Stimulated activated CD4-positive, alpha-beta T cell treated with anti-CD3 and anti-CD28 coated beads, Interleukin-15, amount 100 ng/mL, for 48 hours (primary cell): ENCODE measurements around the gene TRRAP.
"Not testable (repeated sequence)": the region's sequence is repeated elsewhere in the genome, so short reads cannot be mapped to it uniquely, and the experiment has no call there.

ENCODE experiments used
- DNase-seq, 2 donors: peaks; one replicate each; pipeline ENCODE4 v3.0.0-alpha.2; 2020; ENCODE audit warnings: low read depth in 2 of 2

Gene TRRAP

DNA sequence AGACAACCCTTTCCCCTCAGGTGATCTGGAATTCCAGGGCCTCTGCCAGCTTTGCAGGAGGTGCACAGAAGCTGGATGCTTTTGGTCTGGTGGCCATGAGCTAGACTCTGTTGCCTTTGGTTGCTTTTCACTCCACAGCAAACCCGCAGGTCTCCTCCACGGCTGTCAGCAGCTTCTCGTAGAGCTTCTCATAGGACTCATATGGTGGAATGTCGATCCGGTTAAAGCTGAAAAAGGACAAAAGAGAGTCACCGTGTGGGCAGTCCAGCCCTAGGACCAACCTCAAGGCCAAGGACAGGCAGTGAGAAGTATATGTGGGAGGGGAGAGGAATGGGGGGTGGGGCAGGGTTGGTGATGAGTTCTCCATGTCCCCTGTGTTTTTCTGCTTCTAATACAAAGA, 152.1 kb downstream of the TRRAP start:
- no peak for DNase-seq

DNA sequence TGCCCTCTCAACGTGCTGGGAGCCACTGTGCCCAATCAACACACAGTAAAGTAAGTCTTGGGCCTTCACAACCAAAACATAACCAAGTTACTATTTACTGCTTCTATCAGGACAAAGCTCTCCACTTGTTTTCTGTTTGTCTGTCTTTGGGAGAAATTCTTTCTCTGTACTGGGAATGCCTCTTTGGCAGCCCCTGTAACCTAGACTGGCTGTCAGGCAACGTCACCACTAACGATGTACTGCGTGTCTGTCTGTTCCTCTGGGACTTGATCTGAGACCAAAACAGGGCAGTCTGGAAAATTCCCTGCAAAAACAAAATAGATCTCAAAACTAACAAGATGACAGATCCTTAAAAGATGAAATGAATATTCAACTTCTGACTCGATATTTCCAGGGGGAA, 152.6 kb downstream of the TRRAP start:
- DNase-seq = no peak

DNA sequence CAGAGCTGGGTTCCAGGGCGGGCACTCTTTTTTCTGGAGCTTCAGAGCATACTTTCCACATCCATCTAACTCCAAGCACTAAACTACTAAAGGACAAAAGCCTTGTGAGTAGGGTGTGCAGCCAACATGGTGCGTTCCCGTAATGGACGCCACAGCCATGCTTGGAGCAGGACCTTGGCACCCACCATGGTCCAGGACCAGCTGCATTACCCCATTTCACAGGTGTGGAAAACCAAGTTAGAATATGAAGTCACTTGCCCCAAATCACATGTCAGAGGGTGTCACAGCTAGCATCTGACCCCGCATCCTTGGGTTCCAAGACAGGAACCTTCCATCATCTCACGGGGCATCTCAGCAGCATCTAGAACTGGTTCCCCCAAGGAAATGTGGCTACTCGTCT, 153.2 kb downstream of the TRRAP start:
- DNase-seq = no peak

DNA sequence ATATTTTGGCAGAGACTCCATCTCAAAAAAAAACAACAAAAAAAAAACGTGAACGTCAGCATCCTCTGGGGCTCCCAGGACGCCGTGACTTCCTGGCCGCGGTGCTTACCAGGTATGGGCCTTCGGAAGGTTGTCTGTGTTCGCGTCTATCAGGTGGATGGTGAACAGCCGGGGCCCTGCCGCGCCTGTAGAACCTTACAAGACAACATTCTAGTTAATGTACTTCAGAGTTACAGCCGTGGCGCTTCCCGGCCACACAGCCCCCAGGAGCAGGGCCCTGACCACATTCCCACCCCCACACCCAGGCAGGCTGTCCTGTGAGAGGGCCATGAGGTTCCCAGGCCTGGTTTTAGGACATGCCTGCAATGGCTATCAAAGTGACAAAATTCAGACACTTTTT, 154.6 kb downstream of the TRRAP start:
- no peak for DNase-seq

DNA sequence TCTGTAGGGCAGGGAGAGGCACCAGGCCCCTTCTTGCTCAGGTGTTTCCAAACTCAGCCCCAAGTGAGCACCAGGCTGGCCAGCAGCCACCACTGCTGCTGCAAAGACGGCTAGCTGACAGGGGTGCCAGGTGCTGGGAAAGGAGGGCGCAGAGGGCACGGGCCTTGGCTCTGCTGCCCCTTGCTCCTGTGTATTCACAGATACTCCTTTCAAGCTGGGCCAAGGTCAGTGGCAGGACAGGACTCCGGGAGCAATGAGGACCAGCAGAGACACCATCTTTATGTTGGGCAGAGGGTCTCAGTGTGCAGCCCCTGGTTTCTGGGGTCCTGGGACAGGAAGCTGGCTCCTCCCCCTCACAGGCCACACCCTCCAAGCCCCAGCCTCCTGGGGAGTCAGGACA, 155.4 kb downstream of the TRRAP start:
- no peak for DNase-seq

DNA sequence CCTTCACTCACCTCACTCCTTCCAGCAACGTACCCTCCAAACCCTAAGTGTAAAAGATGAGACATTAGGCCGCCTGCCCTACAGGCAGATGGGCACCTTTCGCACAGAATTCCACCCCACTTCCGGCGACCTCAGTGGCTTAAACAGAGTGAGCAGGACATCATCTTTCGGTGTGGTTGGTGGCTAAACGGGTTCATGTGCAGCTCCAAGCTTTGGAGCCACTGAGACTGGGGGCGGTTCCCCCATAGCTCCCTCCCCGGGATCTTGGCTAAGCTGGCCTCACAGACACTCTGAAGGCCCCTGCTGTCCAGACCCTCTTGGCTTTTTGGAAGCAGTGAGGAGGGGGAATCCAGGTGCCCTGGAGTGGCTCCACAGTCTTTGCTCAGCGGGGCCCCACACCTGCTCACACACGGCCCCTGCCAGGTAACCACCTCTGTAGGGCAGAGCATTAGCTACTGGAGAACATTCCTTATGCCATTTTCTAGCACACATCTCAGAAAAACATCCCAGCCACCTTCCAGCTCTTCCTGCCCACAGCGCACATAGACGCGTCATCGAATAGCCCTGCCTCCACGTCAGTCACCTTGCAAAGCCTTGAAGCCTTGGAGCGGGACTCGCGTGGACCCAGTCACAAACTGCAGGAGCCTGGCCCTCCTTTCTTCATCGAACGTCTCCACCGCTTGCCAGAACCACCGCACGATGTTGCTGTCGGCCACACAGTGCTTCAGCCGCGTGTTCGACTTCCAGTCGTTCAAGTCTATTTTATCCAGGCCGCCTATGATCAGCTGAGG, 156.8 kb downstream of the TRRAP start:
- DNase-seq = no peak

DNA sequence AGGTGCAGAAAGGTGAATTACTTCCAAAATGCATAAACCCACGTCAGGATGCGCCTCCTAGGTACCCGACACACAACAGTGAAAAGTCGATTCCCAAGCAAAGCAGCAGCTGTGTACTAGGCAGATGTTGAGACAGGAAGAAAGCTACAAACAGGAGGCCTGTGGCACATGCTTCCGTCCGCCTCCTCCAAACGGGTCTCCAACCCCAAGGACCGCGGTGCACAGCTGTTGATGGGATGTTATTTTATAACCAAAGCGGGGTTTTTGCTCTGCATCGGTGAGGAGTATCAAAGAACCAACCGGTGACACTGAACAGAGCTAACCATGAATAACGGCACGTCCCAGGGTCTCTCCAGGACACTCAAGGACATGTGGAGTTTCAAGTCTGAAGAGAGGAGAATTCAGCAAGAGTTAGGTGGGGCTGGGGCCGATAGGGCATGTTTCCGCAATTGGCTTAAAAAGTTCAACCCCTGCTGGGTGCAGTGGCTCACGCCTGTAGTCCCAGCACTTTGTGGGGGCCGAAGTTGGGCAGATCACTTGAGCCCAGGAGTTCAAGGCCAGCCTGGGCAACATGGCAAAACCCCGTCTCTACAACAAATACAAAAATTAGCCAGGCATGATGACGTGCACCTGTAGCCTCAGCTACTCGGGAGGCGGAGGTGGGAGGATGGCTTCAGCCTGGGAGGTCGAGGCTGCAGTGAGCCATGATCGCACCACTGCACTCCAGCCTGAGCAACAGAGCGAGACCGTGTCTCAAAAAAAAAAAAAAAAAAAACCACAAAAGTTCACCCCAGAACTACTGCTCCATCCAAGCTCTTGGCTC, 157.6 kb downstream of the TRRAP start:
- DNase-seq = no peak

DNA sequence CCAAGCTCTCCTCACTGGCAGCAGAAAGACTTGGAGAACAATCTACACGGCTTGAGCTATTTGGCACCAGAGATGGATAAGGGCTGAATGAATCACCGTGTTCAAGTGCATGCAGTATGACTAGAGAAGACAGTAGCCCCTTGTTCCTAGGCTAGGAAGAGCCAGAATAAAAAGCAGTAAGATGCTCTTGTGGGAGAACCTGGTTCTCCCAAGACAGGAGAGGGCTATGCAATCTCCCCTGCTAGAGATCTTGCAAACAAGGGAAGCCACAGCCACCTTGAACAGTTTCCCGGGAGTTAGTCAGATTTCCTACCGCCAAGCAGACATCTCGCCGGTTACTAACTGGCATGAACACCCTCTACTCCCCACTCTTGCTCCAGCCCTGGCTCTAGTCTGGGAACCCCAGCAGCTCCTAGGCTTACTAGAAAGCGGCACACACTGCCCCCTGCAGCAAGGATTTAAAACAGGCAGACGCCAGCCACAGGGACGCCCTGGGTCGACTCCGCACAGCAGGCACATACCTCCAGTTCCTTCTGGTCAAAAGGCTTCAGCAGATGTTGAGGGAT, 158.3 kb downstream of the TRRAP start:
- no peak for DNase-seq

DNA sequence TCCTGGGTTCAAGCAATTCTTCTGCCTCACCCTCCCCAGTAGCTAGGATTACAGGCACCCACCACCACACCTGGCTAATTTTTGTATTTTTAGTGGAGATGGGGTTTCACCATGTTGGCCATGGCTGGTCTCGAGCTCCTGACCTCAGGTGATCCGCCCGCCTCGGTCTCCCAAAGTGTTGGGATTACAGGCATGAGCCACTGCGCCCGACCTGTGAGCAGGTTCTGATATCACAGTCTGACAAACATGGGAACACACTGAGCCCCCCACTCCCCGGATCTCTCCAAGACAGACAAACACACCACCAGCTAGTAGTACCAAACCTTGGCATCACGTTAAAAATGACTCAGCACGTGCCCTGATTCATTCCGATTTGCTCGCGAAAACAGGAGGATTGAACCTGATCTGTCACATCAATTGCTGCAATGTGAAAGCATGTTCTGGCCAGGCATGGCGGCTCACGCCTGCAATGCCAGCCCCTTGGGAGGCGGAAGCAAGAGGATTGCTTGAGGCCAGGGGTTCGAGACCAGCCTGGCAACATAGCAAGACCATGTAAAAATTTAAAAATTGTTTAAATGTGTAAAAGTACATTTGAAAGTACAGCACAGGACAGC, 159.1 kb downstream of the TRRAP start:
- DNase-seq = no peak

DNA sequence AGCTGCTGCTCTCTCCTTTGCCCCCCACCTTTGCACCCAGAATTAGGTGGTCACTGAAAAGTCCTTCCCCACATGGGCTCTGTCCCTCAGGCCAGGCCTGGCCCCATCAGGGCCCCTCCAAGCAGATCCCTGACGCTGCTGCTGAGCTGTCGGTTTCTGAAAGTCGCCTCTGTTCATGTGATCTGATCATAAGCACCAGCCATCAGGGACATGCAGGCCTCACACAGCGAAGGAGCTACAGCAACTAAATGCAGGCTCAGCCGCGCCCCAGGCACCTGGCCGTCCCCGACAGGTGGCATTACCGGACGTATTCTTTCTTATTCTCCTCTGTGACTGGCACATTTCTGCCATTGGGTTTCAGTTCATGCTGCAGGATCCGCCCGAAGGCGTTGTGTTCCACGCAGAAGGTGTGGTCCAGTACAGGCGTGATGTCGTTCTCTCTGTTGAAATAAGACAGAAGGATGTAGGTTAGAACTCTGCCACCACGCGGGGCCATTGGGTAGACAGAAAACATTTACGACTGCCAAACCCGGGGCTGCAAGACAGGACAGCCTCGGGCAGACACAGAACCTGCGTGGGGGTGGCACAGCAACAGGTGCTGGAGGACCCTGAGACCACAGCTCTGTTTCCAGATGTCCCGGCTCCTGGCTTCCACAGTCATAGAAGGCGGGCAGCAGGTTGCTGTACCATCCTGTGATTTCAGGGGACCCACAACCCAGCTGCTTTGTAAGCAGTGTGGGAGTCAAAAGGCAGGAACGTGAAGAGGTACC, 159.9 kb downstream of the TRRAP start:
- no peak for DNase-seq

DNA sequence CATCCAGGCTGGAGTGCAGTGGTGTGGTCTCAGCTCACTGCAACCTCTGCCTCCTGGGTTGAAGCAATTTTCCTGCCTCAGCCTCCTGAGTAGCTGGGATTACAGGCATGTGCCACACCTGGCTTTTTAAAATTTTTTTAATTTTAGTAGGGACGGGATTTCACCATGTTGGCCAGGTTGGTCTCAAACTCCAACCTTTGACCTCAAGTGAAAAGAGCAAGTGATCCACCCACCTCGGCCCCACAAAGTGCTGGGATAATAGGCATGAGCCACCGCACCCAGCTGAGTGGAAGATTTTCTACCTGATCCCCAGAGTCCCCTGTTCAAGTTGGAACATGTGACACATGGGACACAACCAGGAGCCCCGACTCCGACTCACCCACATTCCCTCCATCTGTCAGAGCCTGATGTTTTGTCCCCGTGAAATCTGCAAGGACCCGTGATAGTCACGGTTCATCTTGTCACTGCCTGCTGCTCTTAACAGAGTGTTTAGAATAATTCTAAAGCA, 161.1 kb downstream of the TRRAP start:
- DNase-seq = no peak

DNA sequence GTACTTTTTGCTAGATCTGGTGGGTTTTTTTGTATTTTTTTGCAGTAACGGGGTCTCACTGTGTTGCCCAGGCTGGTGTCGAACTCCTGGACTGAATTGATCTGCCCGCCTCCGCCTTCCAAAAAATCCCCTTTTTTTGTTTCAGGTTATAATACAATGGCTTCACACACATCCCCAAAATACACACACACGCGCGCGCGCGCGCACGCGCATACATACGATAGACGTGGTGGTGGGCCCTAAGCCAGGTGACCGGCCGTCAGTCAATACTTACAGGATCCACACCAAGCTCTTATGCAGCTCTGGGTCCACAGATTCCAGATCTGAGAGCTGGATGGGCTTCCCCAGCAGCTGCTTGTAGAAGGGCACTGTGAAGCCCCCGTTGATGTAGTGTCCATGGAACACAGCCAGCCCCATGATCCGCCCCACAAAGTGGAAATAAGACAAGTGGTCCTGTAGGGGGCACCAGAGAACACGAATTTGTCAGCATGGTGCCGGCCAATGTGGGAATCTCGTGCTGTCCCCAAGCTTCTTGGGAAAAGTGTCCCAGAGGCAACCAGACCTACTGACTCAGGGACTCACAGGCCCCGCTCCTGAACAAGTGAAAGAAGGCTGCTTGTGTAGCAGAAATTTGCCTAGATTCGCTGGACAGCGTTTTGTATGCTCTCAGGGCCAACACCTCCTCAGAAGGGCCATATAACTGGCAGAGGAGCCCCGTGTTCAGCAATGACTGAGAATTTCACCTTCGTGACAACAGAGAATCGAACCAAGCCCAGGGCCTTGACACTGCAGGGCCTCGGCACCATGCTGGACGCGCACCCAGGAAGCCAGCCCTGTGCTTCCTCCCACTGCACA, 162.0 kb downstream of the TRRAP start:
- peak; percentile 22 to 50 for DNase-seq

DNA sequence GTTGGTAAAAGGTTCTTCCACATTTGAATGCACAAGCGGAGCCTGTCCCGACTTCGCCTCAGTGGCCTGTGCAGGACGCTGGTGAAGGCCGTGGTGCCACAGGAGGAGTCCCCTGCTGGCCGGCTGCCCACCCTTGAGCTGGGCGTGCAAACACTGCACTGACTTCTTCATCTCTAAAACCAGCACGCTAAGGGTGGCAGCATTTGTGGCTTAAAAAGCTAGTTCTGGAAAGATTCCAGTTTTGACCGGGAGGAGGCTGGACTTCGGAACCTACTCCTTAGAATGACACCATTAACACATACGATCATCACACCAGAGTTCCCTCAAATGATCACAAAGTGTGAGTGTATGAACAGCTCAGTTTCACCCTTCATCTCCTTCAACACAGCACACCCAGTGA, 163.2 kb downstream of the TRRAP start:
- DNase-seq = no peak

DNA sequence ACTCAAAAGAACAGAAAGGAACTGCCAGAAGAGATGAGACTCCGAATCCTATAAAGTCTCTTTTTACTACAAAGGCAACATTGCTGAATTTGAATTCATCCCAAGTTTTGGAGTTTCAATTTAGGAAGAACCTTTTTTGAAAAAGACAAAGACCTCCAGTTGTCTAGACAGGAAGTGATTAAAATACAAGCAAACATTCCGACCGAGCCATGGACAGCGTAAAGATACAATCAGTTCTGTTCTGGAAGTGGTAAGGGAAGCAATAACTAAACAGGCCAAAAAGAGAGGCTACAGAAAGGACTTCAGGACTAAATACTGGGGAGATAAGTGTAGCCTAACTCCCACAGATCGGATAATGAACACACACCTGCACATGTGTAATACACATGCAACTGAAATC, 164.6 kb downstream of the TRRAP start:
- DNase-seq = no peak

DNA sequence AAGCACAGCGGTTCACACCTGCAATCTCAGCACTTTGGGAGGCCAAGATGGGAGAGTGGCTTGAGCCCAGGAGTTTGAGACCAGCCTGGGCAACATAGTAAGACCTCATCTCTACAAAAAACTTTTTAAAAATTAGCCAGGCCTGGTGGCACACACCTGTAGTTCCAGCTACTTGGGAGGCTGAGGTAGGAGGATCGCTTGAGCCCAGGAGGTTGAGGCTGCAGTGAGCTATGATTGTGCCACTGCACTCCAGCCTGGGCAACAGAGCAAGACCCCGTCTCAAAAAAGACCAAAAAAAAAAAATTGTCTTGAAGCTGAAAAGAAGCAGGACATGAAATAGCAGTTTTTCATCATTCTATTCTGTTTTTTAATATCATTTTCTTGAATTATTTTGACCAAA, 166.5 kb downstream of the TRRAP start:
- DNase-seq = not testable (repeated sequence)

DNA sequence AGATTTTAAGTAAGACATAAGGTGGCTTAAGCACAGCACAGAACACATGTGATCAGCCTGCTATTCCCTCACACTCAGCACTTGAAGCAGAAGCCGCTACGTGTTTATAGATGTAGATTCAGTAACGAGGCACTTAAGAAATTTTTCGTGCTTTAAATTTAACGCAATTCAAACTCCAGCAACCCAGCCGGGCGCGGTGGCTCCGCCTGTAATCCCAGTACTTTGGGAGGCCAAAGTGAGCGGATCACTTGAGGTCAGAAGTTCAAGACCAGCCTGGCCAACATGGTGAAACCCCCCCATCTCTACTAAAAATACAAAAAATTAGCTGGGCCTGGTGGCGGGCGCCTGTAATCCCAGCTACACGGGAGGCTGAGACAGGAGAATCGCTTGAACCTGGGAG, 167.9 kb downstream of the TRRAP start:
- not testable (repeated sequence) for DNase-seq

DNA sequence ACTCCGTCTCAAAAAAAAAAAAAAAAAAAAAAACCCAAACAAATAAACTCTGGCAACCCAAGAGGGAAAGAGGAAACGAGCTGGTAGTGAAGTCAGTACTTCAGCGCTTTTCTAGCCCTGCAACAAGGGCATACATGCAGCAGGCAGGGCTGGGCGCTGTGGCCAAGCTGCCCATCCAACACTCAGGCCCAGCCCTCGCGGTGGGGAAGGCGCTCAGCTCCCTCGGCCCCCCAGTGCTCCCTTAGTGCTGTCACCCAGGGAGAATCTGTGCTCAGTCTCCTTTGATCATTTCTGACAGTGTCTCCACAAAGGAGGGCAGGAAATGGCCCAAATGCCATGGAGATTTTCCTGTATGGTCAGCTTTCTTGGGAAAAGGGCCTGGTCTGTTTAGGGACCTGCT, 168.4 kb downstream of the TRRAP start:
- DNase-seq = no peak

DNA sequence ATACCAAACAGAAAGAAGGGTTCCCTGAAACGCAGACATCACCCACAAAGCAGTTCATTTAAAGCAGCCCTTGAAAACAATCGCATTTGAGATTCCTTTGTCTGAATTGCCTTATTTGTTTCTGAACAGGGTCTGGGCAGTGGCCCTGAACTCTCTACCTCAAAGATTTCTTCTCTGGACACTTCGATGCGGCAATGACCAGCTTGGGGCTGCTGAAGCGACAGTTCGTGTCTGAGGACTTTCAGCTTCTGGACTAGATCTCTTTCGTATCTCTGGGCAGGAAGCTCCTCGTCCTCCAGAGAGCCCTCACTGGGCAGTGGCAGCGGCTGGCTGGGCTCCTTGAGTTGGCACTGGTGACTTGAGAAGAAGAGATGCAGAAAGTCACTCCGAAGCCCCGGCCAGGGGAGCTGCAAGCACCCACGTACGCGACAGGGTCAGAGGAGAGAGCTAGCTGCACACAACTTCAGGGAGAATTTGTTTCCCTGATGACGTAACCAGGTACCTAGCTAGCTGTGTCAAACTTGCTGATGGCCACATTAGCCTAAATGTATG, 169.3 kb downstream of the TRRAP start:
- DNase-seq = no peak

DNA sequence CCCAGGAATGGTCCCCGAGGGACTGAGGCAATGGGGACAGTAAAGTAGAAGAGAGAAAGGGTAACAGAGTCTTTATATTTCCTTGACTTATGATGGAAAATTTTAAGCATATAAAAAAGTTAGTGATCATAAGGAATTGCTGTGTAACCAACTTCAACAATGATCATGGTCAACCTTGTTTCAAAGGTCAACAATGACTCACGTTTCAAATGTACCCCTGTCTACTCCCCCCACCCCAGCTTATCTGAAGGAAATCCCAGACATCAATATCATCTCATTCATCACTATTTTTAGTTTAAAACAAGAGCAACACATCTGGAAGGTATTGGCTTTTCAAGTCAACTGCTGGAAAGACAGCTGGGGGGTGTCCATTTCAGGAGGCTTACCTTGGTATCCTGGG, 172.6 kb downstream of the TRRAP start:
- DNase-seq = no peak

DNA sequence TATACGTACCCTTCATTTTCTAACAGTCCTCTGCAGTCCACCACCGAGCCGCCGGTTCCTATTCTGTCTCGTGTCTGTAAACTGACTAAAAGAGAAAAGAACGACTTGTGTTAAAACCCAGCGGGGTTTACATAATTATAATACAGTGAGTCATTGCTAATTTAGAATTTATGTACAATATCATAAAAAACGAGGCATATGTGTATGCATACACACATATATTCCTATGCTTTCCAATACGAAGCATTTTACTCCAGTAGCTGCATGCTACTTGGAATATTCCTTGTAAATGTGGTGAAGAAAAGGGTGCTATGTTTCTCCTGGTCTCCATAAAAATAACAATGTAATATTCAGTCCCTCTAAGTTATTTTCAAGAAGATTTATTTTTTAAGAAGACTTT, 176.4 kb downstream of the TRRAP start:
- DNase-seq = no peak
